ENCODE measurements around the gene CCDC158. TPM values are rescaled to one million over a fixed set of nuclear protein-coding genes. Genes with fewer than 3 reads are reported as not detected.
"Not testable (repeated sequence)": the region's sequence is repeated elsewhere in the genome, so short reads cannot be mapped to it uniquely, and the experiment has no call there.

The CCDC158 gene
- total RNA-seq, 1 experiment from 2014 or later, result not detected

DNA sequence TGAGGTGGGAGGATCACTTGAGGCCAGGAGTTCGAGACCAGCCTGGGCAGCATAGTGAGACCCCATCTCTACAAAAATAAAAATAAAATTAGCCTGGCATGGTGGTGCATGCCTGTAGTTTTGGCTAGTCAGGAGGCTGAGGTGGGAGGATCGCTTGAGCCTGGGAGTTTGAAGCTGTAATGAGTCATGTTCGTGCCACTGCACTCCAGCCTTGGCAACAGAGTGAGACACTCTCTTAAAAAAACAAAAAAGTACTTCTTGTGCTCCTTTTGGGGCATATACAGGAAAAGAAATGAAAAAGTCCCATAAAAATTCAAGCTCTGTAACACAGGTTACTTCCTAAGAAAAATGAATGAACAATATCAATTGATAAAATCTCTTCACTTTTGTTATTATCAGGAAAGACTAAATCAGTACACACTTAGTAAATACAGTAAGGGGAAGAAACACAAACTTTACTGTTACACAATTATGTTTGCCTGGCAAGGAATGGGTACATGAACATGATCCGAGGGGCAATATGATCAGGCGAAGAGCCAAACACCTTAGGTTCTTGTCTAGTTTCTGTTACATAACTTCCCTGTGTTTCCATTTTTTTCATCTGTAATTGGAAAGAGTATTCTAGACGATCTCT lies 46.9 kb downstream of the CCDC158 start:
- no peak for DNase-seq (ENCODE audit: extremely low read depth, low read depth)

DNA sequence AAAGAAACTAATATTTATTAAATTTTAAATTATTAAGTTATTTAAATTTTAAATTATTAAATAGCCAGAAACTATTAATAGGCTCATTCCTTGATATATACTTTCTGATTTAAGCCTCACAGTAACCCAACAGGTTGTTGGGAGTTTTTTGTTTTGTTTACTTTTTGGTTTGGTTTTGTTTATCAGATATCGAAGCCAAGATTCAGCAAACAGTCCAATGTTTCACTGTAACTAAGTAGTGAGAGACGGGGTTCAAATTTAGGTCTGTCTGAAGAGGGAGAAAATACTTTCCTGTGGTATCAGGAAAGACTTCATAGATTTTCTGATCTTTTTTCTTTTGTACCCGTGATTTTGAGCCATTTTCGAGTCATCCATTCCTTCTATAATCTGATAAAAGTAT lies 54.2 kb downstream of the CCDC158 start:
- DNase-seq (ENCODE audit: extremely low read depth, low read depth), result no peak

DNA sequence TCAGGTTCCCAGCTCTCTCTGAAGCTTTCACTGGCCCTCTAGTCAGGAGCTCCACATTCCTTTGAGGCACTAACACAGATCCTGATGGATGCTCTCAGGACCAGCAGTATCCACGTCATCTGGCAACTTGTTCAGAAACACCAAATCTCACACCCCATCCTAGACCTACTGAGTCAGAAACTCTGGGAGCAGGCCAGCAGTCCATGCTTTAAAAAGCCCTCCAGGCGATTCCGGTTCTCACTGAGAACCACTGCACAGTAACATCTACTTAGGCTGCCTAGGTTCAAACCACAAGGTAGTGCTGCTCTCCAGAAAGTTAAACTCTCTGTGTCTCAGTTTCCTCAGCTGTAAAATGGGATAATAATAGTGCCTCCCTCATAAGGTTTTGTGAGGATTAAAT lies 55.3 kb downstream of the CCDC158 start:
- DNase-seq (ENCODE audit: extremely low read depth, low read depth), result no peak

DNA sequence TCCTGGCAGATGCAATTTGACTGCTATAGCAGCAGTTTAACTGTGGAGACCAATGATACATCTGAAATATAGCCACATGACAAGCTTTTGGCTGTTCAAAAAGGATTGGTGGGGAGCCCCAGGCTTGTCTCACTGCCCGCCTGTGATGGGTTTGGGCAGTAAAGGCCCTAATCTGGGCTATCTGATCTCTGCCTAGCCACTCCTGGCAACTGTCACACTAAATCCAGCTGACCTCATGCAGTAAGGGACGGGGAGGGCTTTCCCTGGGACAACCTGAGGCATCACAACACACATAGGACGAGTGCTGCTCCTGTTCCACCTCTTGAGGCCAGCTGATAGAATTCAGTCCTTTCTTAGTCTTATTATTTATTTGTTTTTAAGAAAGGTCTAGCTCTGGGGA lies 56.2 kb downstream of the CCDC158 start:
- no peak for DNase-seq (ENCODE audit: extremely low read depth, low read depth)

DNA sequence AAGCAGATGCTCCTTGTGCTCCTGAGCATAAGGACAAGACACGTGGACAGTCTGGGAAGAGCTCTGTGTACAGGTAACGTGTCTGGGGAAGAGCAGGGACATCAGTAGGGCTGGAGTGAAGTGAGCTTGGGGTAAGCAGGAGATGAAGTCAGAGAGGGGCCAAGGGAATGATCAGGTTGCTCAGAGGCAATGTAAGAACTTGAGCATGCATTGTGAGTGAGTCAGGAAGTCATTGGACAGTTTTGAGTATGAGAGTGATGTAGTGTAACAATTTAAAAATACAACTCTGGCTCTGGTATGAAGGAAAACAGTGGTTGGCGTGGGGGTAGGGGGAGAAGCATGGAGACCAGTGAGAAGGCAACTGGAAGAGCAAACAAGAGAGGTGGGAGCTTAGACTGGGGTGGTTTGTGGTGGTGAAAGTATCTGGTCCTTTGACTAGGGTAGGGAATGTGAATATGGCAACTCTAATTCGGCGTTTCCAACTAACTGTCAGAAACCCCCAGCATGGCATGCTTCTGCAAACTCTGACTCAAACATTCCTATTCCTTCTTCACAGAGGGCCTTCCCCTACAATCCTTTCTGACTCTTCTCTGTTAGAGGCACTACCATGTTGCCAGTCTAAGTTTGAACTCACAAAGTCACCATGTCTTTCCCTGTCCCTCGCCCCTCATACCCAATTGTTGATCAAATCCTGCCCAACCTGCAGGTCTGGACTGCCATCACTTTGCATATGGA lies 57.2 kb downstream of the CCDC158 start:
- DNase-seq (ENCODE audit: extremely low read depth, low read depth), result no peak

DNA sequence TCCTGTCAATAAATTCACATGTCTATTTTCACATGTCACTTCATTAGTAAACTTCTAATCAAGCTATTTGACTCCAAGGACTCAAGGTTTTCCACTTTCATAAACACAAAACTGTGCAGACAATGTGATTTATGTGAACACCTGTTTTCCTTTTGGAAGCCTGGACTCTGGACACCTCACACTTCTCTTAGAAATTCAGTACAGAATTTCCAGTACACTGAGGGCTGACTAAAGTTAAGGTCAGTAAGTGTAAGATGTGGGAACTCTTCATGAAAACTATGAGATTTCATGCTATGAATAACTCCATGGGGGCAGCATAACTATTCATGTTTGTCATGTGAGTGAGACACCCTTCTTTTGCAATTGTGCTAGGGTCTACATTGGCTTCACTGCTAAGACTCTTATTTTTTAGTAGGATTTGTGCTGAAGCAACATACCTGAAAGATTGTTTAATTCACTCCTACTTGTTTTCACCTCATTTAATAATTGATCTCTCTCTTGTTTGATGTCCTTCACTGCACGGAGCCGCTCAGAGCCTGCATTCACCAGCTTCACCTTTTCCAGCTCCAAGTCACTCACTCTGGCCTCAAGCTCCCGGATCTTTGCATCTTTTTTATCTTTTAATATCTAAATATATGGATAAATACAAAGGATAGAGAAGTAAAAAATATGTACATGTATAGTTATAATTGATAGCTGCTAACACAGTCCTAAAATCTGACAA lies 59.1 kb downstream of the CCDC158 start:
- DNase-seq (ENCODE audit: extremely low read depth, low read depth), result no peak

DNA sequence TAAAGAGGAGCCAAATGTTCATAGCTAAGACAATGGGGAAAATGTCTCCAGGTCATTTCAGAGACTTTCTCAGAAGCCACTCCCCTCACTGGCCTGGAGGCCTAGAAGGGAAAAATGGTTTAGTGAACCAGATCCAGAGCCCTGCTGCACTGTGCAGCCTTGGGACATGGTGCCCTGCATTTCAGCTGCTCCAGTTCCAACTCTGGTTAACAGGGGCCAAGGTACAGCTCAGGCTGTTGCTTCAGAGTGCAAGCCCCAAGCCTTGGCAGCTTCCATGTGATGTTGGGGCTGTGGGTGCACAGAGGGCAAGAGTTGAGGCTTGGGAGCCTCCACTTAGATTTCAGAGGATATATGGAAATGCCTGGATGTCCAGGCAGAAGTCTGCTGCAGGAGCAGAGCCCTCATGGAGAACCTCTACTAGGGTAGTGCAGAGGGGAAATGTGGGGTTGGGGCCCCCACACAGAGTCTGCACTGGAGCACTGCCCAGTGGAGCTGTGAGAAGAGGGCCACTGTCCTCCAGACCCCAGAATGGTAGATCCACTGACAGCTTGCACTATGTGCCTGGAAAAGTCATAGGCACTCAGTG lies 61.0 kb downstream of the CCDC158 start:
- not testable (repeated sequence) for DNase-seq (ENCODE audit: extremely low read depth, low read depth)

DNA sequence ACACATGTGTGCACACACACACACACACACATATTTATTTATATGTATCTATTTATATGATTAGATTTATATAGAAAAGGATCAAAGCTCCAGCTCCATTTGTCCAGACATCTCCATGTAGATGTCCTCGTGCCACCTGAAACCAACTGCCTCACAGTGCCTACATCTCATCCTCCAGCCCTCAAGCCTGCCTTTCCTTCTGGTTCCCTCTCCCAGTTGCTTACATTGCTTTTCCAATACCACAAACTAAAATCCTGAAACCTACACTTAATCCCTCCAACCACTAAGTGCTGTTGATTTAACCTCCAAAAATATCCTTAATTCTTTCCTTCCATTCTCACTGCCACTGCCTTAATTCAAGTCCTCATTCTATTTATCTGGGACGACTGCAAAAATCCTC lies 63.0 kb downstream of the CCDC158 start:
- DNase-seq (ENCODE audit: extremely low read depth, low read depth), result no peak

DNA sequence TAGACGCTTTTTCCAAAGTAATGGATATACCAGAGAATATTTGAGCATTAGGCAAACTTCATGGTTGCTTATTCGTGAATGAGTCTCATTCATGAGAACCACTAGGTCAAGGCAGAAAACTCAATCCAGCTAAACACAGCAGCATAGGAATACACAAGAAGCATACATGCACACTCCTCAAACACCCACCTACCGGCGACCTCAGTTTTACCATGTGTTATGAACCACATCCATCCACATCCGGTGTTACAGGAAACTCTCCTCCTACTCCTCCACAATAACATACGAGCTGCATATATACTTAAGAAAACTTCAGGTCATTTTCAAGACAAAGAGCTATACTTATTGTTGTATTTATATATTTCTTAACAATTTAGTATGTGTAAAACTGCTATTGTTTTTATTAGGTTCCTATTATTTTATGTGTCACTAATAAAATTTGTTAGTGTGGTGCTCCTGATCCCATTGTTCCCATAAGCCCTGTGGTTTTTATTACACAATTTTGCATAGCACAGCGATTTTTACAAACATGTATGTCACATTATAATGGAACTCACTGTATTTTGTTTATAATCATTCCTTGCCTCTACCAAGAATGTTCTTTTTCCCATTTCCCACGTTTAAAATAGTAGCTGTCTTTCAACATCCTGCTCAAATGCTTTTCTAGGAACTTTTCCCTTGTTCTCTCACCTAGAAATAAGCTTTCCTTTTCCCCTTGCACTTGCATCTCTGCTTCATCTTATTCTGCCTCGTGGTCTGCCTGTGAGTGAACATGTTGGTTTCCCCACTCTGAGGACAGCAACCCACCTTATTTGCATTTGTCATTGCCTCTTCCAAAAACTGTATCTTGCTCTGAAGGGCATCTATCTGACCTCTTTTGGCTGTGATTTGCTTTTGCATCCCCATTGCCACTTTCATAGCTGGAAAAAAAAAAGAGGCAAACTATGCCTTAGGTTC lies 66.1 kb downstream of the CCDC158 start:
- no peak for DNase-seq (ENCODE audit: extremely low read depth, low read depth)

DNA sequence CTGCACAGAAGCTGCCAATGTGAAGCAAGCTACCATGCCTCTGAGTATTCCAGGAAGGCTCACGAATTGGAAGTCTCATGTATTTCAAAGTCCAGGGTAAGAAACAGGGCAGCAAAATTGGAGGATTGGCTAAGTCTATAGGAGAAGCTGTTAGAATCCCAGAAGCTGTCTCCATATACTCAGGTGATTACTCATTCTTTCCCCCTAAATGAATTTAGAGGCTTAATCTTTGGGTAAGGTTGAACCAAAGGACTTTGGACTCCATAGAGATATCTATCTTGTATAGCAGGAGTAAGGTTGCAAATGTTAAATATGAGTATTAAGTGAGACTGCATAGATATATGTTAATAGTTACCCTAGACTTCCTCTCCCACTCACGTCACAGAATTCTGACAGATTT lies 78.1 kb downstream of the CCDC158 start:
- no peak for DNase-seq (ENCODE audit: extremely low read depth, low read depth)

DNA sequence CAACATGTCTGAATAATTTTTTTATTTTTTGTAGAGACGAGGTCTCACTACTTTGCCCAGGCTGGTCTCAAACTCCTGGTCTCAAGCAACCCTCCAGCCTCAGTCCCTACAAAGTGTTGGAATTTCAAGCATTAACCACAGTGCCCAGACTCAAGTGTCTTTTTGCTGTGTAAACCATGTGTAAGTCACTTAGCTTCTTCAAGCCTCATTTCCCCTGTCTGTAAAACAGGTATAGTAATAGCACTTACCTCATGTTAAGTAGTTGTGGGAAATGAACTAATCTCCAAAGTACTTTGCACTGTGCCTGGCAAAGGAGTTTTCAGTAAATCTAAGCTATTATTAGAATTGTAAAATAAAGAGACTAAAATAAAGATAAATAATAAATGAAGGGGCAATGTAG lies 78.8 kb downstream of the CCDC158 start:
- DNase-seq (ENCODE audit: extremely low read depth, low read depth), result no peak

DNA sequence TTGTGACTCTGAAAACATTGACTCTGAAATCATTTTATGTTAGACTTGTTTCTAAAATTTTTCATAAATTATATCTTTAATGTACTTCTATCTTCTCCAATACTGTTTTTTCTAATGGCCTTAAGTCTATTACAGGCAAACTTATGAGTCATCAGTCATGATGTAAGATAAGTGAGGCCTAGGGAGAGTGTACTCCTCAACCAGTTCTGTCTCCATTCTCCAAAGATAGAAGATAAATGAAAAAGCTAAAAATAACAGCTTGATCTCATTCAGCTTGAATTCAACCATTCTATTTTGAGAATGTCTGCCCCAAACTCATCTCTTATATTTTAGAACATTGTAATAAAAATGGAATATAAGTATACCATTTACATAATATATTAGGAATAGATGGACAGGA lies 79.9 kb downstream of the CCDC158 start:
- no peak for DNase-seq (ENCODE audit: extremely low read depth, low read depth)

DNA sequence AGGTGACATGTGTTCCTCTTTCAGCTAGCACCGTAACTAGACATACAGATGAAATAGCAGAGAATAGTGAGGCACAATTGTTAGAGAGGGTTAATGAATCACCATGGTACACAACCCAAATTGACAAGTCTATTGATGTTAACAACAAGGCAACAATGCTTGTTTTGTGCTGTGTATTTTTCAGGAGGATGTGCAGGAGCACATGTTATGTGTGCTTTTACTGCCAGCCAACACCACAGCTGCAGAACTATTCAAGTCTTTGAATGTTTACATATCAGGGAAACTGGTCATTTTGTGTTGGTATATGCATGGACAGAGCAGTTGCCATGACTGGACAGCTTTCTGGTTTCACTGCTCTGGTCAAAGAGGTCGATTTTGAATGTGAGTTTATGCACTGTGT lies 81.6 kb downstream of the CCDC158 start:
- no peak for DNase-seq (ENCODE audit: extremely low read depth, low read depth)

DNA sequence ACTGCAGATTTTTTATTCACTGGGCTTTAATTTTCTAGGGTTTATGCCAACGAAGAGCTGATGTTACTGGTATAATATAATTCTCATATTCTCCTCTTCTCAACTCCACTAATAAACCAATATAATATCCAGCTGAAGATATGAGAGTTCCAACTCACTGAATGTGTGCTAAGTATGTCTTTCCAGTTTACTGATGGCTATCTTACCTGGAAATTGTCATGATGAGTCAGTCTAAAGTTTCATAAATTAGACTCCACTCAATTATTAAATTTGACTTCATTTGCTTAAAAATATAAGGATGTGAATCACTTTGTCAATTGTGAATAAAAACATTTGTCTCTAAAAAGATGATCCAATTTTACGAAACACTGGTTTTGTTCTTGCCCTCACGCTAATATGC lies 86.1 kb downstream of the CCDC158 start:
- no peak for DNase-seq (ENCODE audit: extremely low read depth, low read depth)

DNA sequence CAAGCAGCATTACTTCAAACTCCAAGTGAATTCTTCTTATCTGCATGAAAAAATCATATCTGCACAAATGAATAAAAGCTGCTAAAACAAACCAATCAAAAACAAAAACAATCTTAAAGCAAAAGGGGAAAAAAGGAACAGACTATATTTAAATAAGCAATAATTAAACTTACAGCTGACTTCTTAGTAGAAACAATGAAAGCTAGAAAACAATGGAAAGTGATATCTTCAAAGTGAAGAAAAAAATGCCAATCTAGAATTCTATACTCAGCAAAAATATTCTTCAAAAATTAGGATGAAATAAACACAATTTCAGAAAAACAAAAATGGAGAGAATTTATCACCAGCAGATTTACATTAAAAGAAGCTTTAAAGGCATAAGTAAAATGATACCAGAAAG lies 94.4 kb downstream of the CCDC158 start:
- DNase-seq (ENCODE audit: extremely low read depth, low read depth), result no peak

DNA sequence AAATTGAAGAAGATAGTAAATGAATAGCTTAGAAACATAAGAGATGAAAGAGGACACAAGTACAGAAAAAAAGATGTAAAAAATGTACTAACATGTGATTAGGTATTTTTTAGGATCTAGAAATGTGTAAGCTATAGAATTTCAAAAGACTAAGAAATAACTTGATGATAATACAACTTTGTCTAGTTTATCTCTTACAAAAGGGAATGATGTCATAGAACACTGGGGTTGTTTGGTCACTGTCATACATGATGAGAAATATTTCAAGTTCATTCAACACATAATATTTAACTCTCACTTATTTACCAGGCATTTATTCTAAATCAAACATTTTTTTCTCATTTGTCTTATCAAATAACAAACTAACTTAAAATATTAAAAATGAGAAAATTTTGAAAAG lies 95.9 kb downstream of the CCDC158 start:
- DNase-seq (ENCODE audit: extremely low read depth, low read depth), result no peak

DNA sequence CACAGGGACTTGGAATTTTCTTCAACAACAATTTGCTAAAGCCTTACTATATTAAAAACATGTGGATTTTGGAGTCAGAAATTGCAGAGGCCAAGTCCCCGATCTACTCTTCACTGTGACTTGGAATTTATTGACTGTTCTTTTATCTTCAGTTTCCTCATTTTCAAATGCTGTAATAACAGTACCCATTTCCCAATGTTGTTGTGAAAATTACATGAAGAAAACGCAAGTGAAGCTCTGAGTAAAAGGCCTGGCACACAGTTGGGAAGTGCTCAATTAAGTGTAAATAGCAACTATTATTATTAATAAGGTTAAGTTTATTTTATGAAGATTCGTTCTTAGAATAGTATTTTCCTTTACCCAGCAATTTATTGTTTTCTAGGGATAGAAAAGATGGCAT lies 98.7 kb downstream of the CCDC158 start:
- DNase-seq (ENCODE audit: extremely low read depth, low read depth), result no peak

DNA sequence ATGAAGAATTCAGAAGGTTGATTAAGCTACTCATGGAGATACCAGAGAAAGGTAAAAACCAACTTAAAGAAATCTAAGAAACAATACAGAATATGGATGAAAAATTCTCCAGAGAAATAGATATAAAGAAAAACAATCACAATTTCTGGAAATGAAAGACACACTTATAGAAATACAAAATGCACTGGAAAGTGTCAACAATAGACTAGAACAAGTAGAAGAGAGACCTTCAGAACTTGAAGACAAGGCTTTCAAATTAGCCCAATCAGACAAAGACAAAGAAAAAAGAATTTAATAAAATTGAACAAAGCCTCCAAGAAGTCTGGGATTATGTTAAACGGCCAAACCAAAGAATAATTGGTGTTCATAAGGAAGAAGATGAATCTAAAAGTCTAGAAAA lies 104.8 kb downstream of the CCDC158 start:
- no peak for DNase-seq (ENCODE audit: extremely low read depth, low read depth)

DNA sequence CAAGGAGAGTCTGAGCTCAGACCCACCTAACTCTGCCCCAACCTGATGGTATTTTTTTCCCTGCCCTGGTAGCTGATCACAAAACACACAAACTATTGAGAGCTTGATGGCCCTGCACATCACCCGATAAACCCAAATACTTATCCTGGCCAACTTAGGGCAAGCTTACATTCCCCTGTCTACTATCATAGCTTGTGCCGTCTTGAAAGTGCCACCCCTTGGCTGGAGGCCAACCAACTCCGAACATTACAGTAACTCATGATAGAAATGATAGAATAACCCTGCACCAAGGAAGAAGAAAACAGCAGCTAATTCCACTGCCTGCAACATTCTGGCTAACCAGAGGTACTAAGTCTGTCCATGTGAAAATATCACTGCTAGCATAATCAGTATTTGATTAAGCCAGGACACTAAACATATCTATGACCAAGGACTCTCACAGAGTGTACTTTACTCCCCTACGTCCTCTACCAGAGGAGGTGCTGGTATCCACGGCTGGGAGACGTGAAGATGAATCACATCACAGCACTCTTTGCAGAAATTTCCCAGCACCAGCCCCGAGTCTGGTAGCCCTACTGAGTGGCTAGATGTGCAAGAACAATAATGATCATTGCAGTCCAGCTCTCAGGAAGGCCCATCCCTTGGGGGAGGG lies 105.5 kb downstream of the CCDC158 start:
- DNase-seq (ENCODE audit: extremely low read depth, low read depth), result no peak

DNA sequence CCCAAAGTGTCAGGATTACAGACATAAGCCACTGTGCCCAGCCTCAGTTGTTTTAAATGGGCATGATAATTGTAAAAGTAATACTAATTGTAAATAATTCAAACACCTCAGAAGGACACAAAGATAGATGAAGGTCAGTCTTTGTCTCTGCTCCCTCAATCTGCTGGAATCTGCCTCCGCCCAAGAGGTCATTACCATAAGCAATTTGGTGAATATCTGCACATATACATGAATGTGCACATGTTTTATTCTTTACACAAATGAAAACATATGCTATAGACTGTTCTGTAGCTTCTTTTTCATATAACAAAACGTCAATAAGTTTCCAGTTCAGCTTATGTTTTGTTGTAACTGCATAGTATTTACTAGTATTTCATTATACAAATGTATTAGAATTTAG lies 107.4 kb downstream of the CCDC158 start:
- DNase-seq (ENCODE audit: extremely low read depth, low read depth), result no peak

Measured in NCI-H460 (cell line).